KOPT-K1 (cell line): ENCODE measurements around the gene S100A6.
"Not testable (repeated sequence)": the region's sequence is repeated elsewhere in the genome, so short reads cannot be mapped to it uniquely, and the experiment has no call there.

ENCODE experiments used
- H3K27ac ChIP-seq: fragments of 200-600 bp; sonication (generic); 2 replicates; pipeline ENCODE4 v1.5.1; 2016; ENCODE audit warnings: antibody characterized with exemption, mild to moderate bottlenecking, low read depth, low read length; ENCODE audit not compliant: poor library complexity, severe bottlenecking
- H3K36me3 ChIP-seq: fragments of 200-600 bp; sonication (generic); 2 replicates; pipeline ENCODE4 v1.5.1; 2017; ENCODE audit warnings: antibody characterized with exemption, mild to moderate bottlenecking, low read length, moderate library complexity; ENCODE audit not compliant: insufficient read depth
- H3K9me3 ChIP-seq: fragments of 200-600 bp; sonication (generic); 2 replicates; pipeline ENCODE4 v1.5.1; 2017; ENCODE audit warnings: antibody characterized with exemption, low read length, mild to moderate bottlenecking; ENCODE audit not compliant: insufficient read depth, poor library complexity, severe bottlenecking

The S100A6 gene

GRCh38 chr1:153532181-153532580 lies 3.6 kb downstream of the S100A6 start:
- no peaks in the 10 kb centered on the region for H3K36me3 ChIP-seq
- H3K9me3 ChIP-seq: no peaks in the 10 kb centered on the region
- H3K27ac ChIP-seq: no peak overlapping the region

DNA sequence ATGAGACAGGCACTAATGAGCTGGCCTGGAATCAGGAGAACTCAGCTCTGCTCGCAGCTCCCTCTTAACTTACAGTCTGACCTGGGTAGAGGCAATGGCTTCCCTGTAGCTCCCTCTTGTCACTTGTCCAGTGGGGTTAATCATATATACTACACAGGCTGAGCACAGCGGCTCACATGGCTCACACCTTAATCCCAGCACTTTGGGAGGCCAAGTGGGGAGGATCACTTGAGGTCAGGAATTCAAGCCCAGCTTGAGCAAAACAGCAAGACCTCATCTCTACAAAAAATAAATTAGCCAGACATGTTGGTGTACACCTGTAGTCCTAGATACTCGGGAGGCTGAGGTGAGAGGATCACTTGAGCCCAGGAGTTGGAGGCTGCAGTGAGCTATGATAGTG lies 4.2 kb downstream of the S100A6 start:
- no peaks in the 10 kb centered on the region for H3K9me3 ChIP-seq
- H3K27ac ChIP-seq: no peak overlapping the region
- no peaks in the 10 kb centered on the region for H3K36me3 ChIP-seq

DNA sequence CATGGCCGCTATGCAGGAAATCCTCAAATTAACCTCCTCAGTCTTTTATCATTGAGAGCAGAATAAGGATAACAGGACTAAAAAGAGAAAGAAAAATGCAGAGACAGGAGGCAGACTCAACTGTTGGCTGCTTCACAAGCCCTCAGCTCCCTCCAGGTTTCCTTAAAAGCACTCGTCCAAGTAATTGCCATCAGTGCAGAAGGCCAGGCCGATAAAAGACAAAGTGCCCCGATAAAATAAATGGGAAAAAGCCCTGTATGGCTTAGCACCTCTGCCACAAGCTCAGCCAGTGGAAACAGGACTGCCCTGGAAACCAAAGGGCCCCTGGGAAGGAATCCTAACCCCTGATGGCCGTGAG lies 8.1 kb downstream of the S100A6 start:
- no peaks in the 10 kb centered on the region for H3K9me3 ChIP-seq
- H3K27ac ChIP-seq: no peak overlapping the region

GRCh38 chr1:153527023-153527682 lies 8.6 kb downstream of the S100A6 start:
- Histone ChIP-seq H3K36me3 (no peaks in the 10 kb centered on the region), H3K9me3 (no peaks in the 10 kb centered on the region), H3K27ac (no peak overlapping the region)

More for the DNA sequence above, 8.1 kb downstream of the S100A6 start:
- no peaks in the 10 kb centered on the region for H3K36me3 ChIP-seq

- Histone ChIP-seq H3K36me3 (no peaks in the 10 kb centered on the region), H3K27ac (no peak overlapping the region), H3K9me3 (no peaks in the 10 kb centered on the region)
These were observed 9.7 kb downstream of the S100A6 start for GRCh38 chr1:153526132-153526543.

DNA sequence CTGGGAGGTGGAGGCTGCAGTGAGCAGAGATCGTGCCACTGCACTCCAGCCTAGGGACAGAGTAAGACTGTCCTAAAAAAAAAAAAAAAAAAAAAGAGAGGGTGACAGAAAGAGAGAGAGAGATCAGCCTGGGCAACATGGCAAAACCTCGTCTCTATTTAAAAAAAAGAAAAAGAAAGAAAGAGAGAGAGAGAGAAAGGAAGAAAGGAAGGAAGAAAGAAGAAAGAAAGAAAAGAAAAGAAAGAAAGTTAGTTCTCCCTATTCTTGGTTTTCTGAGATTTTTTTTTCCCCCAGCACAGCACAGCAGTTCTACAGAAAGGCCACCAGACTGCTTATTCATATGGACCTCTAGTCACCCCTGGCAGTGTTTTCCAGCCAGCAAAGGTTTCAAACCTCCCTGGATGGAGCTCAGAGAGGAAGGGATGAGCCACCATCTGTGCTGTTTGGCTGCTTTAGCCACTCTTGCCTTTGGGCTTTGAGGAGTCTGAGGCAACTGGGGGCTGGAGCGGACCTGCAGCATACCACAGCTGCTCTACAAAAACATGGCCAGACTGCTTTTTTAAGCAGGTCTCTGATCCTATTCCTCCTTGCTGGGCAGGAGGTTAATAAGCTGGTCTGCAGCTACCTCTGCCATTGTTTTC lies 10.6 kb downstream of the S100A6 start:
- Histone ChIP-seq H3K9me3 (no peaks in the 10 kb centered on the region), H3K36me3 (no peaks in the 10 kb centered on the region), H3K27ac (no peak overlapping the region)

- not testable (repeated sequence) for H3K27ac ChIP-seq, H3K36me3 ChIP-seq, H3K9me3 ChIP-seq
These were observed 13.3 kb downstream of the S100A6 start for GRCh38 chr1:153522353-153523048.

GRCh38 chr1:153521808-153522207 lies 14.0 kb downstream of the S100A6 start:
- H3K36me3 ChIP-seq, H3K27ac ChIP-seq, H3K9me3 ChIP-seq: not testable (repeated sequence)

GRCh38 chr1:153520818-153521476 lies 14.8 kb downstream of the S100A6 start:
- no peaks in the 10 kb centered on the region for H3K9me3 ChIP-seq
- no peaks in the 10 kb centered on the region for H3K36me3 ChIP-seq
- no peak overlapping the region for H3K27ac ChIP-seq

- not testable (repeated sequence) for H3K27ac ChIP-seq, H3K9me3 ChIP-seq, H3K36me3 ChIP-seq
These were observed 15.6 kb downstream of the S100A6 start for GRCh38 chr1:153520137-153520691.

DNA sequence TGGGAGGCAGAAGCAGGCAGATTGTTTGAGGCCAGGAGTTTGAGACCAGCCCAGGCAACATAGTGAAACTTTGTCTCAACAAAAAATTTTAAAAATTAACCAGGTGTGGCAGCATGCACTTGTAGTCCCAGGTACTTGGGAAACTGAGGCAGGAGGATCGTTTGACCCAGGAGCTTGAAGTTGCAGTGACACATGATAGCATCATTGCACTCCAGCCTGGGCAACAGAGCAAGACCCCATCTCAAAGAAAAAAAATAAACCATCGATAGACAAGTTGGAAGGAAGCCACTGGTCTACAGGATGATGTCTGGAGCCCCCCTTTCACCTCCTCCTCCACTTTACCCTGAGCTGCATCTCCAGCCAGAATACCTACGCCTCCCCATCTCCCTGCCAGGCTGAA lies 16.5 kb downstream of the S100A6 start:
- Histone ChIP-seq H3K9me3 (no peaks in the 10 kb centered on the region), H3K36me3 (no peaks in the 10 kb centered on the region), H3K27ac (no peak overlapping the region)

- no peaks in the 10 kb centered on the region for H3K9me3 ChIP-seq
- no peaks in the 10 kb centered on the region for H3K36me3 ChIP-seq
- no peak overlapping the region for H3K27ac ChIP-seq
These were observed 20.0 kb downstream of the S100A6 start for GRCh38 chr1:153515504-153516394.

DNA sequence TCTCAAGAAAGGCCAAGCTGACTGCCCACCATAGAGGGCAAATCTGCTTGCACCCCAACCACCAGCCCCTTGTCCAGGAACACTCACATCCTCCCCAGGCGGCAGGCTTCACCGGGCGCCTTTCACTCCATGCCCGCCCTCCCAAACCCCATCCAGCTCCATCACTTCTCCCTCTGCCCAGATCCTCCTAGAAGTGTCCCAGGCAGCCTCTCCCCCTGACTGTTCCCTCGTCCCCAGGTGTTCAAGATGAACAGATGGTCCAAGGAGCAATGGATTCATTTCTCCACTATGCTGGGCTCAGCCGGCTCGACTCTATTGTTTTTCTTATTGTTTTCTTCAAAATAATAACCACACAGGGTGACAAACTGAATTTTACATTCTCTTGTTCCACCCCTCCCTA lies 22.1 kb downstream of the S100A6 start:
- H3K36me3 ChIP-seq: no peaks in the 10 kb centered on the region
- no peaks in the 10 kb centered on the region for H3K9me3 ChIP-seq
- no peak overlapping the region for H3K27ac ChIP-seq

DNA sequence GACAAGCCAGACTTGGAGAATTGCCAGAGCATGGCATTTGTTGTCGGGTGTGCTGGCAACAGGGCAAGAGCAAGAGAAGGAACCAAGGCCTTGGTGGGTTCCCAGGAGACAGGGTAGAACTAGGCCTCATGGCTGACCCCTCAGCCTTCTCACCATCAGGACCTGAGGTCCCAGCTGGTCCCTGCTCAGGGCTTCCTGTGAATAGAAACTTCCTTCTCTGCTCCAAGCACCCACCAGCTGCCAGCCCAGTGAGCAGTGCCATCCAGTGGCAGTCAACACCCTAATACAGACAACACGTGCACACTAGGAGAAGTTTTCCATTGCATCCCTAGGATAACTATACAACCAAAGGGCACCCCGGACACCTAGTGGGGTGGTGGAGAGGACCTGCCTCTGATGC lies 22.8 kb downstream of the S100A6 start:
- Histone ChIP-seq H3K27ac (no peak overlapping the region), H3K36me3 (no peaks in the 10 kb centered on the region), H3K9me3 (no peaks in the 10 kb centered on the region)
